NK-92 (cell line): ENCODE results near the gene MATN4.

Experiments used
- DNase-seq: peaks from one replicate; lab custom pipeline; 2025; ENCODE audit not compliant: unreplicated experiment; lab: John Stamatoyannopoulos, UW

The MATN4 gene

GRCh38 chr20:45293041-45294002 lies 14.8 kb downstream of the MATN4 start:
- no peak for DNase-seq

GRCh38 chr20:45292343-45292742 lies 15.8 kb downstream of the MATN4 start:
- no peak for DNase-seq

- DNase-seq, result no peak
Observed at GRCh38 chr20:45291526-45291925, 16.6 kb downstream of the MATN4 start.

- DNase-seq, result no peak
Observed at GRCh38 chr20:45290677-45291355, 17.3 kb downstream of the MATN4 start.

DNA sequence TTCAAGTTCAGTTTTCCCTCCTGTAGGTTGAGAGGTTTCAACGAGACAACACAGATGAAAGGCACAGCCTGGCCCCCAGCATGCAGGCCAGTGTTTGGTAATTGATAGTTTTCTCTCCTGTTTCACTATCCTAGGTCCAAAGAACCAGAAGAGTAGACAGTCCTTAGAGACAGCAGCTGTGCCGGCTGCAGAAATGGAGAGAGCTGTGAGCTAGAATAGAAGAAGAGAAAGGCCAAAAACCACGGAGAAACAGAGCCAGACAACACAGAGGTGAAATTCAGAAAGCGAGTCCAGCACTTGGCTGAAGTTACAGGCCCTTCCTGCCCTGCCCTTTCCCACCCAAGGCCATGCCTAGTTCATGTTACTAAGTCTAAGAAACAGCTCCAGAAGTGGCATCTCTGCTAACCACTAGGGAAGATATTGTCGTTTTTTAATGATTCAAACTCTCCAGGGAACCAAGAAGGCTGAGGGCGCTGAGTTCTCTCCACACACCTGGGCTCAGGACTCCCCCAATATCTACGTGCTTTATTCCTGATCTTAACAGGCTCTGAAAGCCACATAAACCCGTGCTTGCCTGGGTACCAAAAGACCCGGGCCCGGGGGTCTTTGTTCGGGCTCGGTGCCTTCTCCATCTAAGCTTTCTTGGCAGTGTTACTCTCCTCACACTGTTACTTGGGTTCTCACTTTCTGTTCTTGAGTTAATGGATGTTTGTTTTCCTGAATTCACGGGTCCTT lies 18.0 kb downstream of the MATN4 start:
- DNase-seq, result no peak

- DNase-seq, result no peak
Observed at GRCh38 chr20:45288860-45289259, 19.2 kb downstream of the MATN4 start.

GRCh38 chr20:45288376-45288775 lies 19.7 kb downstream of the MATN4 start:
- no peak for DNase-seq

- no peak for DNase-seq
Observed at GRCh38 chr20:45283551-45284057, 24.5 kb downstream of the MATN4 start.

DNA sequence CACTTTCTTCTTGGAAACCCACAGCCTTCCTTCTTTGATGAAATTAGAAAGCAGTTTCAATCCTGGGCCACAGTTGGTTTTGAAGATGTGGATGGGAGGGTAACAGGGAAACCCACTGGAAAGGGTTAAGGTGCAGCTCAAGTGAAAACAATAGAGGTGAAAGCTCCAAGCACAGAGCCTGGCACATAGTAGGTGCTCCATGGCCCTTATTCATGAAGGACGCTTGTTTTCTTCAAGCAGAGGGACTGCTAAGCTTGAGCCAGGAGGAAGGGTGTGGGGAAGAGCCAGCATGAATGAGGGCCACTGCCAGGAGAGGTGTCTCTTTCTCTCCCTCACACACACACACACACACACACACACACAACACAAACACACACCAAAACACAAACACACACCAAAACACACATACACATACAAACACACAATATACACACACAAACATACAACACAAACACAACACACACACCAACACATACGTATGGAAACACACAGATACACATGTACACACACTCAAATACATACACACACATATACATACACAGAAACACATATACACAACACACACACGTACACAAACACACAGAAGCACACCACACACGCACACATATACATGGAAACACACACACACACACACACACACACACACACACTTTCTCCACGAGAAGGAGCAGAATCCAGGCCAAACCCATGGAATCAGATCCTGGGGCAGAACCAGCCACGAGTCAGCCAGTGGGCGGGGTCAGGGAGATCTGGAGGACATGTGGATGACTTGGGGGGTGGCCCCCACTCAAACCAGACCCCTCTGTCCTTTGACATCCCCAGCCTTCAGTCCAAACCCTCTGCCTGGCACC lies 25.2 kb downstream of the MATN4 start:
- DNase-seq, result no peak

DNA sequence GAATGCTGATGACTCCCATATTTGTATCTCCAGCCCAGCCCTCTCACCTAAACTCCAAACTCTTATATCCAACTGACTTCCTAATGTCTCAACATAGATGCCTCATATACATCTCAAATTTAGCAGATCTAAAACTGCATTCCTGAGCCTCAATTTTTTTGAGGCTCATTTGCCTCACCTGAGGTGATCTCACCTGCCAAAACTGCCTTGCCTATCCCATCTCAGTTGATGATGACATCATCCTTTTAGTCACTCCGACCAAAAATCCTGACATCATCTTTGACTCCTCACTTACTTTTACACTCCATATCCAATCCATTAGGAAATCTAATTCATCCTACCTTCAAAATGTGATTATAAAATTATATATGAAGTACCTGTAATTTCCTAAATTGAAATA lies 28.1 kb downstream of the MATN4 start:
- DNase-seq, result no peak

GRCh38 chr20:45275338-45275737 lies 32.8 kb downstream of the MATN4 start:
- no peak for DNase-seq

GRCh38 chr20:45269754-45270270 lies 38.3 kb downstream of the MATN4 start:
- DNase-seq, result no peak

DNA sequence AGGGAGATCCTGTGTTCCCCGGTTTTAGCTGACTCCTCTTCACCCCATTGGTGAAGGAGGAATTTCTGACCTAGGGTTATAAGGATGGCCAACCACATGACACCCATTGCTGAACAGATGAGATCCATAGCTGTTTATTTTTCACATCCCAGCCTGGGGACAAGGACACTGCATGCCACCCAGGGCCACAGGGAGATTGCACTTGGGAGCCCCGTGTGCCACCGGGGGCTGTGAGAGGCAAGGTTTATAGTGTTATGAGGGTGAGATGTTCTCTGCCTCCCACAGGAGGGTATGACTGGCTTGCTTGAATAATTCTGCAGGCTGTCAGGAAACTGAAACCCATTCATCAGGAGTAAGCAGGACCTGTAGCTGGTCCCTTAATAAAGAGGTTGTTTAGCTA lies 39.0 kb downstream of the MATN4 start:
- no peak for DNase-seq

GRCh38 chr20:45268531-45268930 lies 39.6 kb downstream of the MATN4 start:
- no peak for DNase-seq

GRCh38 chr20:45266977-45267376 lies 41.1 kb downstream of the MATN4 start:
- no peak for DNase-seq

DNA sequence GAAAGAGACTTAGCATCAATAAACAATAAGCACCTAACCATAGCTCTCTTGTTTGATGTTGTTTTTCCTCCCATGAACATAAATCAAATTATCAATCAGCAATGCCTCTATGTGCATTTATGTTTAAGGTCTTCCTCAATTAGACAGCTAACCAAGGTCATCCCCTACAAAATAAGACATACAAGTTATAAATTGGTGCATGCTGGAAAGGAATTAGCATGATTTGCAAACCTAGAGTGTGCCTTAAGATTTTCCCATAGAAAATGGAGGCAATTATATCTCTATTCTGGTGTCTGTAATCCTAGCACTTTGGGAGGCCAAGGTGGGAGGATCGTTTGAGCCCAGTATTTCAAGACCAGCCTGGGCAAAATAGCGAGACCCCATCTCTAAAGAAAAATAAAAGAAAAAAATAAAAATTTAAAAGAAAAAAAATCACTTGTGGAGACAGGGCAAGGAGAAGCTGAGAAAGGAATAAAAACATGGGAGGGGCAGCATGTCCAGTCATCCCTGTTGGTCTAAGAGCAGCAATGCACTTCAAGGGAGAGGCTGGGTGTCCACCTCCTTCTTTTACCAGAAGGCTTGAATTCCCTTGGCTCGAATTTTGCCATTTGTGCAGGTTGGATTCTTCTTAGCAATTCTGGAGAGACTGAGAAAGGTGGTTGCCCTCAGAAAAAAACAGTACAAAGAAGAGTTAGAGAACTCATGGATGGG lies 44.4 kb downstream of the MATN4 start:
- DNase-seq, result no peak

- DNase-seq, result no peak
Observed at GRCh38 chr20:45258664-45259063, 49.4 kb downstream of the MATN4 start.

DNA sequence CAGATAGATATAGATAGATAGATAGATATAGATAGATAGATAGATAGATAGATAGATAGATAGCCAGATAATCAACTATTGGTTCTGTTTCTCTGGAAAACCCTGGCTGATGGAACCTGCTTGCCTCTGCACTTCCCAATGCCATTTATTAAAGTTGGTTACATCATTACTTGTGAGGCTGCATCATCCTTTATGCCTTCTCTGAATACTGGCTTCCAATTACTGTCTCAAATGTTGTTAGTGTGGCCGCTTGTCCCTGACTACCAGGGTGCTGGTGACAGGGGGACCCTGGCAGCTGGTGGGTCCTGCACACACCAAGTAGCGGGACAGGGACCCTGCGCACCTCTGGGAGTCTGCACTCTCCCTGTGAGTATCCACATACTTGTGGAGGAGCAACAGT lies 49.8 kb downstream of the MATN4 start:
- DNase-seq, result no peak

- DNase-seq, result no peak
Observed at GRCh38 chr20:45257711-45258110, 50.4 kb downstream of the MATN4 start.

DNA sequence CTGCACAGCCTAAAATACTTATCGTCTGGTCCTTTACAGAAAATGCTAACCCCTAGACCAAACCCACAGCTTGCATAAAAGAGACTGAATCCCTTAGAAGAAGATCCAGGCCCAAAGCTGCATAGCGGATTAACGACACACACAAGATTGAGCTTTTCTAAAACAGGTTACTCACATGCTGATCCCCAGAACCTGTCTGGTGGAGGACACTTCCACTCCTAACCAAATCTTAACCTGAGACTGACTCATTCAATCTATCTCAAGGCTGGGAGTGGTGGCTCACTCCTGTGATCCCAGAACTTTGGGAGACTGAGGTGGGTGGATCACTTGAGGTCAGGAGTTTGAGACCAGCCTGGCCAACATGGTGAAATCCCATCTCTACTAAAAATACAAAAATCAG lies 50.9 kb downstream of the MATN4 start:
- no peak for DNase-seq
